ENCODE results near the gene SMG6. TPM values are rescaled to one million over a fixed set of nuclear protein-coding genes. Genes with fewer than 3 reads are reported as not detected.

Gene SMG6
- total RNA-seq, 1 experiment from 2014 or later, result 28.6 TPM

DNA sequence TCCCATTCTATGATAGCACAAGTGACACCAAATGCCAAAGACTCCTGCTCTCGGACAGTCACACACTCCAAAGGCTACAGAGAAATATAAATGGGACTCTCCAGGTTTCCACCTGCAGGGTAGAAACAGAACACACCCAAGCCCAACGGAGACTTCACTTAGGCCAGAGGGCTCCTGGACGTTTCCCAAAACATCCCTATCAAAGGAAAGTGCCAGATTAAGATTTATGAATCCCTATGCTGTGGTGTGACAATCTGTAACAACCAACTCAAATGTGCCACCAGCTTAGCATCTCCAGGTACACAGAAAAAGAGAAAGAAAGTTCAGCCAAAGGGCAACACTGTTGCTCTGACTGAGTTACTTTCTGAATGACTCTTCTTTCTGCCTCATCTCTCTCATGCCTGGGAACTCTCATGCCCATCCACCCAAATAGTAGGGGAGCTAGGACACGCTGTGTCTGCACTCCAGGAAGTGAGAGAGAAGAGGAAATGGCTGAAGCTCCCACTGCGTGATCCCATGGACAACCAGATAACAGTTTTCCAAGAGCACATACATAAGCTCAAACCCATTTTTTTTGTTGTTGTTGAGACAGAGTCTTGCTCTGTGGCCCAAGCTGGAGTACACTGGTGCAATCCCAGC, 49.7 kb downstream of the SMG6 start:
- peaks cover 26 to 50% (median 38%) of the 10 kb centered on the region in 3 experiments for H3K36me3 Mint-ChIP-seq (ENCODE audit: insufficient read depth in 1 of 3, low read depth in 3 of 3)
- Histone ChIP-seq H2AFZ (ENCODE audit: low read length) (no peak overlapping the region), H3K4ac (ENCODE audit: low read depth, low read length) (no peak overlapping the region), H4K8ac (replicated peaks; ENCODE audit: insufficient read length, low read depth, low read length) (no peak overlapping the region), H3K23ac (ENCODE audit: insufficient read length, low read depth, low read length) (no peak overlapping the region), H2BK15ac (ENCODE audit: low read depth, low read length) (no peak overlapping the region), H3K27me3 (ENCODE audit: insufficient read depth, low read length) (no peaks in the 10 kb centered on the region), H2BK5ac (ENCODE audit: insufficient read length, low read length) (no peak overlapping the region), H3T11ph (ENCODE audit: low read length) (no peak overlapping the region), H3K79me1 (ENCODE audit: insufficient read depth, low read depth, low read length, poor library complexity, severe bottlenecking) (no peaks in the 10 kb centered on the region), H2AK5ac (ENCODE audit: insufficient read length, low read length) (no peak overlapping the region), H3K9ac (ENCODE audit: extremely low read depth, insufficient read length, low read length) (no peak overlapping the region), H3K79me2 (ENCODE audit: insufficient read depth, low read length) (no peaks in the 10 kb centered on the region), H2BK120ac (ENCODE audit: low read depth, low read length, poor library complexity, severe bottlenecking) (no peak overlapping the region), H3K18ac (ENCODE audit: insufficient read length, low read depth, low read length) (no peak overlapping the region), H3K56ac (ENCODE audit: insufficient read length, low read depth, low read length) (no peak overlapping the region), H2BK12ac (ENCODE audit: insufficient read length, low read depth, low read length) (no peak overlapping the region), H4K20me1 (ENCODE audit: control insufficient read depth, insufficient read depth, insufficient read length) (no peaks in the 10 kb centered on the region), H4K91ac (ENCODE audit: insufficient read length, low read depth, low read length) (no peak overlapping the region), H2BK20ac (ENCODE audit: low read depth, low read length, poor library complexity, severe bottlenecking) (no peak overlapping the region), H3K14ac (ENCODE audit: insufficient read depth, low read length) (no peak overlapping the region), H3K27ac (ENCODE audit: insufficient read length, low read depth, low read length) (no peak overlapping the region), H3K9me3 (ENCODE audit: control insufficient read depth, low read depth, low read length) (no peaks in the 10 kb centered on the region), H3K23me2 (ENCODE audit: insufficient read length, low read depth, low read length, poor library complexity, severe bottlenecking) (no peaks in the 10 kb centered on the region), H3K4me2 (ENCODE audit: insufficient read depth, insufficient read length, low read length) (no peak overlapping the region), H3K4me1 (ENCODE audit: insufficient read depth, low read length) (no peaks in the 10 kb centered on the region), H4K5ac (ENCODE audit: insufficient read length, low read depth, low read length) (no peak overlapping the region)
- no peak overlapping the region for H3K27ac Mint-ChIP-seq
- H3K4me3 Mint-ChIP-seq, result no peak overlapping the region
- H3K27me3 Mint-ChIP-seq (ENCODE audit: low read depth), result no peaks in the 10 kb centered on the region
- TF ChIP-seq, protein P1, sequence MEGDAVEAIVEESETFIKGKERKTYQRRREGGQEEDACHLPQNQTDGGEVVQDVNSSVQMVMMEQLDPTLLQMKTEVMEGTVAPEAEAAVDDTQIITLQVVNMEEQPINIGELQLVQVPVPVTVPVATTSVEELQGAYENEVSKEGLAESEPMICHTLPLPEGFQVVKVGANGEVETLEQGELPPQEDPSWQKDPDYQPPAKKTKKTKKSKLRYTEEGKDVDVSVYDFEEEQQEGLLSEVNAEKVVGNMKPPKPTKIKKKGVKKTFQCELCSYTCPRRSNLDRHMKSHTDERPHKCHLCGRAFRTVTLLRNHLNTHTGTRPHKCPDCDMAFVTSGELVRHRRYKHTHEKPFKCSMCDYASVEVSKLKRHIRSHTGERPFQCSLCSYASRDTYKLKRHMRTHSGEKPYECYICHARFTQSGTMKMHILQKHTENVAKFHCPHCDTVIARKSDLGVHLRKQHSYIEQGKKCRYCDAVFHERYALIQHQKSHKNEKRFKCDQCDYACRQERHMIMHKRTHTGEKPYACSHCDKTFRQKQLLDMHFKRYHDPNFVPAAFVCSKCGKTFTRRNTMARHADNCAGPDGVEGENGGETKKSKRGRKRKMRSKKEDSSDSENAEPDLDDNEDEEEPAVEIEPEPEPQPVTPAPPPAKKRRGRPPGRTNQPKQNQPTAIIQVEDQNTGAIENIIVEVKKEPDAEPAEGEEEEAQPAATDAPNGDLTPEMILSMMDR (conservative IDR thresholded peaks at IDR 0.05), result no peak
- no CpG with 5 or more reads among the region's 5 CpGs for WGBS (ENCODE audit: extremely low coverage, insufficient read length, low lambda C conversion rate)
- DNase-seq, result no peak
- peaks cover 2 to 3% of the 10 kb centered on the region in 2 experiments; a peak in 2 of 4 replicates for H3K4me1 Mint-ChIP-seq
- peaks cover 7 to 11% of the 10 kb centered on the region in 2 experiments; a peak in 4 of 5 replicates for H3K9me3 Mint-ChIP-seq
